Fibroblast of mammary gland (primary cell): ENCODE results near the gene HIBADH.

Source experiments
- DNase-seq: peaks from one replicate; pipeline ENCODE4 v3.0.0-alpha.2; 2010; ENCODE audit warnings: low read depth
- H3K4me3 ChIP-seq: 2 replicates; pipeline ENCODE4 v1.5.1; 2011; ENCODE audit warnings: low read depth, mild to moderate bottlenecking, low read length, moderate library complexity; ENCODE audit not compliant: control insufficient read depth
- CTCF ChIP-seq: conservative IDR thresholded peaks from 2 replicates; pipeline ENCODE4 v1.5.1; 2011; ENCODE audit warnings: low read depth, low read length, inconsistent platforms; ENCODE audit not compliant: control insufficient read depth, insufficient read depth

HIBADH gene

GRCh38 chr7:27555670-27556069, 107.0 kb downstream of the HIBADH start:
- no peak for TF ChIP-seq CTCF
- no peak overlapping the region for H3K4me3 ChIP-seq
- no peak for DNase-seq

- TF ChIP-seq CTCF, result no peak
- H3K4me3 ChIP-seq, result no peak overlapping the region
- DNase-seq, result no peak
Observed at GRCh38 chr7:27554826-27555225, 107.9 kb downstream of the HIBADH start.

GRCh38 chr7:27553273-27553672, 109.4 kb downstream of the HIBADH start:
- no peak for TF ChIP-seq CTCF
- no peak for DNase-seq
- H3K4me3 ChIP-seq, result no peak overlapping the region

GRCh38 chr7:27551803-27552400, 110.8 kb downstream of the HIBADH start:
- H3K4me3 ChIP-seq, result no peak overlapping the region
- no peak for TF ChIP-seq CTCF
- DNase-seq, result no peak

- H3K4me3 ChIP-seq, result no peak overlapping the region
- no peak for DNase-seq
- TF ChIP-seq CTCF, result no peak
Observed at GRCh38 chr7:27549606-27550005, 113.1 kb downstream of the HIBADH start.

GRCh38 chr7:27548304-27548703, 114.4 kb downstream of the HIBADH start:
- no peak overlapping the region for H3K4me3 ChIP-seq
- DNase-seq, result no peak
- TF ChIP-seq CTCF, result no peak

GRCh38 chr7:27547401-27547800, 115.3 kb downstream of the HIBADH start:
- peak; percentile 27 for DNase-seq
- TF ChIP-seq CTCF, result no peak
- H3K4me3 ChIP-seq, result no peak overlapping the region
